HEK293T (cell line): ENCODE results near the gene CDH2.

Experiments used
- ELF4 ChIP-seq: fragments of 450-650 bp; IDR thresholded peaks from 2 replicates; pipeline ENCODE4 v1.6.1; 2017; ENCODE audit warnings: antibody characterized with exemption
- FOXA1 ChIP-seq: fragments of 450-650 bp; IDR thresholded peaks from 2 replicates; pipeline ENCODE4 v1.6.1; 2016; ENCODE audit warnings: mild to moderate bottlenecking
- FOXK2 ChIP-seq: fragments of 450-650 bp; IDR thresholded peaks from 2 replicates; pipeline ENCODE4 v1.6.1; 2016; ENCODE audit warnings: mild to moderate bottlenecking
- HDGF ChIP-seq: fragments of 450-650 bp; IDR thresholded peaks from 2 replicates; pipeline ENCODE4 v1.6.1; 2017; ENCODE audit warnings: antibody characterized with exemption, borderline replicate concordance
- SP1 ChIP-seq: fragments of 450-650 bp; IDR thresholded peaks from 2 replicates; pipeline ENCODE4 v1.6.1; 2017

GRCh38 chr18:28127228-28127627 is 49.7 kb downstream of the CDH2 start:
- TF ChIP-seq ELF4 (no peak), FOXA1 (no peak), SP1 (no peak), FOXK2 (no peak), HDGF (no peak)
